Activated CD8-positive, alpha-beta T cell treated with anti-CD3 and anti-CD28 coated beads for 36 hours (primary cell): Measurements from ENCODE around the gene KCNS3. TPM values are rescaled to one million over a fixed set of nuclear protein-coding genes. Genes with fewer than 3 reads are reported as not detected.

ENCODE experiments used
- ATAC-seq: fragments of 200-7000 bp; cut with Tn5 transposase; one replicate; pipeline ENCODE4 v1.10.0; 2021; ENCODE audit warnings: mild to moderate bottlenecking, moderate library complexity
- CTCF ChIA-PET: fragments of 350-600 bp; sonication (Branson Sonifier 250); formaldehyde crosslinking; loops from one replicate; lab custom pipeline; 2021; ENCODE audit warnings: antibody characterized with exemption; lab: Charles Lee
- POLR2A ChIA-PET: fragments of 350-600 bp; sonication (Branson Sonifier 250); formaldehyde crosslinking; loops from one replicate; lab custom pipeline; 2021; ENCODE audit warnings: antibody characterized with exemption; lab: Charles Lee
- DNase-seq: peaks from one replicate; pipeline ENCODE4 v3.0.0-alpha.2; 2020
- H3K27ac Mint-ChIP-seq: one replicate; pipeline ENCODE4 v1.8.0; 2021; ENCODE audit warnings: mild to moderate bottlenecking, mixed read lengths
- H3K27me3 Mint-ChIP-seq: one replicate; pipeline ENCODE4 v1.8.0; 2021; ENCODE audit warnings: mixed read lengths
- H3K36me3 Mint-ChIP-seq: one replicate; pipeline ENCODE4 v1.8.0; 2021; ENCODE audit warnings: low read depth, mixed read lengths
- H3K4me1 Mint-ChIP-seq: one replicate; pipeline ENCODE4 v1.8.0; 2021; ENCODE audit warnings: low read depth, mixed read lengths
- H3K4me3 Mint-ChIP-seq: one replicate; pipeline ENCODE4 v1.8.0; 2021; ENCODE audit warnings: mild to moderate bottlenecking, moderate library complexity, mixed read lengths
- H3K9me3 Mint-ChIP-seq: one replicate; pipeline ENCODE4 v1.8.0; 2021; ENCODE audit warnings: mixed read lengths
- CTCF ChIP-seq: fragments of 200-600 bp; IDR thresholded peaks from one replicate; pipeline ENCODE4 v1.8.0; 2022; ENCODE audit warnings: antibody characterized with exemption, mild to moderate bottlenecking
- intact Hi-C: fragments of 100-400 bp; cut with micrococcal nuclease; formaldehyde crosslinking; loops from one replicate; pipeline ENCODE4 v1.10.0; 2022
- total RNA-seq, 2 experiments: library from RNA; stranded (reverse); gene quantifications; one replicate each; pipeline ENCODE4 v1.2.3, GENCODE V29; 2021

Gene KCNS3
- total RNA-seq, 2 experiments from 2014 or later: not detected

DNA sequence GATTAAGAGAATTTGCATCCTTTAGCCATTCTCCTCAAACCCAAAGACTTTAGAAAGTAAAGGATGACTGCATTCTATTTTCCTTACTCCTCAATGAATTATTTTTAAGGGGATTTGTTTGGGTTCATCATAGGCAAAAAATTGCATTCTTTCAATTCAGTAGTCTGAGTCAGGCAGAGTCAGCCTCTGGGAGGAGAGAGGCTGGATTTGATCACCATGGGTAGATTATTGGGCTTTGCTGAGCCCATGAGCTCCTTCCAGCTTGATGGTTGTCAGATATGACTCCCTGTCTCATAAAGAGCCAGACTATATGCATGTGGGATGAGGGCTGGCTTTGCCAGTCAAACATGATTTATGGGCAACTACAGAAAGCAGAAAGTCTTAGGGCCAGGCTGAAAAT is 101.2 kb downstream of the KCNS3 start:
- no peak for ATAC-seq
- CTCF ChIA-PET: no interaction called here

DNA sequence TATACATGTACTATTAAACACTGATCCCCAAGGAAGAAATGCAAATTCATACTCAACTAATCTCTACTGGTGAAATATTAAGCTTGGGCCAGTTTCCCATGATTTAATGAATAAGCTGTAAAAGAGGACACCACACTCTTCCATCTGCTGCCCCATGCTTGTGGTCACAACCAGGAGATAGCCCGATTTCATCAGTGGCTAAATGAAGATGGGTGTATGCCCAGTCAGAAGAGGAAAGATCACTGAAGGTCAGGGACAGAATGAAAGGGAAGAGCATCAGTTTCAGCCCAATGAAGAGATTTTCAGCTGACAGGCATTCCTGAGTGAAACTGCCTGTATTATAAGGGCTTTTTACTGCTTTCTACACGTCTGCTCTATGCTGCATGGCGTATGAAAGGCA is 103.5 kb downstream of the KCNS3 start:
- no peak overlapping the region for H3K27ac Mint-ChIP-seq

More for the DNA sequence above, 101.2 kb downstream of the KCNS3 start:
- Mint-ChIP-seq H3K27ac (no peak overlapping the region), H3K9me3 (no peaks in the 10 kb centered on the region), H3K36me3 (no peaks in the 10 kb centered on the region), H3K27me3 (no peaks in the 10 kb centered on the region), H3K4me1 (no peaks in the 10 kb centered on the region), H3K4me3 (no peak overlapping the region)
- no peak for TF ChIP-seq CTCF
- POLR2A ChIA-PET: interaction anchor here (0.6 kb wide), 1 partner anchor 24 kb away, joined by 3 read pairs; no protein-coding TSS in a partner anchor
- intact Hi-C loops: no loop called here
- DNase-seq: no peak

More for the DNA sequence above, 103.5 kb downstream of the KCNS3 start:
- Mint-ChIP-seq H3K9me3 (no peaks in the 10 kb centered on the region), H3K27me3 (no peaks in the 10 kb centered on the region), H3K4me1 (no peaks in the 10 kb centered on the region), H3K4me3 (no peak overlapping the region), H3K36me3 (no peaks in the 10 kb centered on the region)
- CTCF ChIA-PET: no interaction called here
- no peak for TF ChIP-seq CTCF
- intact Hi-C loops: no loop called here
- ATAC-seq: no peak
- no peak for DNase-seq
- POLR2A ChIA-PET: no interaction called here

Other genes starting within 250 kb of the KCNS3 start
- gene SMC6, start 124.9 kb upstream of the KCNS3 start, total RNA-seq: 10 to 100 TPM; 19.7 to 19.9 TPM
- gene GEN1, start 124.5 kb upstream of the KCNS3 start, total RNA-seq: 10 to 100 TPM; 19.8 to 27.6 TPM
- not detected for gene MSGN1, start 62.2 kb upstream of the KCNS3 start, total RNA-seq